Thyroid gland (tissue), 4 donors: ENCODE results near the gene AXL. TPM values are rescaled to one million over a fixed set of nuclear protein-coding genes. Genes with fewer than 3 reads are reported as not detected.

Experiments used
- DNase-seq, 2 donors: peaks; one replicate each; pipeline ENCODE4 v3.0.0-alpha.2; 2019
- H3K27ac ChIP-seq, 3 donors: fragments of 200-600 bp; sonication (generic); 1 replicate in 2 of 3; 2 replicates in 1 of 3; pipeline ENCODE4 v1.5.1; 2016 to 2019; ENCODE audit warnings: mild to moderate bottlenecking in 1 of 3, moderate library complexity in 1 of 3
- H3K27me3 ChIP-seq: fragments of 200-600 bp; sonication (generic); one replicate; pipeline ENCODE4 v1.5.1; 2019
- H3K36me3 ChIP-seq, 2 donors: fragments of 200-600 bp; sonication (generic); one replicate each; pipeline ENCODE4 v1.5.1; 2016 to 2019
- H3K4me1 ChIP-seq, 2 donors: fragments of 200-600 bp; sonication (generic); one replicate each; pipeline ENCODE4 v1.5.1; 2017 to 2019
- H3K4me3 ChIP-seq, 3 donors: fragments of 200-600 bp; sonication (generic); replicated peaks in 1 of 3; 1 replicate in 2 of 3; 2 replicates in 1 of 3; pipeline ENCODE4 v1.5.1; 2016; ENCODE audit warnings: mild to moderate bottlenecking in 1 of 3
- H3K9me3 ChIP-seq: fragments of 200-600 bp; sonication (generic); one replicate; pipeline ENCODE4 v1.5.1; 2017
- POLR2A ChIP-seq, 2 donors: fragments of 450-650 bp; IDR thresholded peaks; one replicate each; pipeline ENCODE4 v1.6.1; 2017; ENCODE audit warnings: antibody characterized with exemption in 2 of 2, mild to moderate bottlenecking in 2 of 2, moderate library complexity in 1 of 2
- WGBS, 2 donors: methylation state at CpG; one replicate each; pipeline ENCODE4 v1.1.5; 2017; 5-methylcytosine and 5-hydroxymethylcytosine counted together
- intact Hi-C: fragments of 100-400 bp; cut with DNase I; formaldehyde crosslinking; loops from one replicate; pipeline ENCODE4 v1.15.1; 2023
- total RNA-seq, 4 donors: library from RNA; depleted of rRNA; stranded (reverse); fragments of >200 nt; gene quantifications; one replicate each; pipeline ENCODE4 v1.2.3, GENCODE V29; 2016
- TF ChIP-seq, protein P1 (sequence below), 6 experiments: fragments of 200-600 bp in 3 of 6; fragments of 450-650 bp in 3 of 6; sonication (generic) in 3 of 6; IDR thresholded peaks; one replicate each; pipeline ENCODE4 v1.5.1; 2016 to 2019; ENCODE audit warnings: antibody characterized with exemption in 6 of 6, mild to moderate bottlenecking in 2 of 6, inconsistent platforms in 1 of 6, moderate library complexity in 1 of 6

AXL gene
- total RNA-seq, 4 donors from 2014 or later = 17.5 to 61.3 (median 35.4) TPM

DNA sequence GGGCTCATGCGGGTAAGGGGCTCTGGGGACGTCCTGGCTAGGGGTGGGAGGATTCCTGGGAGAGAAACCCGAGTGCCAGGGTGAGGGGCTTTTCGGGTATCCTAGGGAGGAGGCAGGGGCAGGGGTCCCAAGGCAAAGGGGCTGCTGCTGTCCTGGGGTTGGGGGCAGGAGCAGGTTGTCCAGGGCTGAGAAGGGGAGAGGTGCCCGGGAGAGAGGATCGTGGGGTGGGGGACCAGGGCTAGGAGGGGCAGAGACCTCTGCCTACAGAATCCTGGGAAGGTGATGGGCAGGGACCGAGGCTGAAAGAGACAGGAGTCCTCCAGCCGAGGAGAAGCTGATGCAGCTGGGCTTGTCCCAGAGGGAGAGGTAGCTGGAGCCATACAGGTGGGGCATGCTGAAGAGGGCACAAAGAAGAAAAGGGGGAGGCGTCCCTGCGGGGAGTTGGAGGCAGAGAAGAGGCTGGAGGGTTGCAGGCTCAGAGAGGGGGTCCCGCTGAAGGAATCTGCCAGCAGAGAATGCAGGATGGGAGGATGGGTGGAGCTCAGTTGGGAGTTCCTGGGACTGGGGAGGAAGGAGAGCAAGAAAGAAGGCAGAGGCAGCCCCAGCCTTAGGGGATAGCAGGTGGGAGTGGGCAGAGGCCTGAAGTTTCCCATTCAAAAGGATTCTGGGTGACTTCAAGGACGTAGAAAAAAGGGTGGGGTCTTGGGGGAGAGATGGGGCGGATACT, 25.4 kb upstream of the AXL start:
- TF ChIP-seq, protein P1, sequence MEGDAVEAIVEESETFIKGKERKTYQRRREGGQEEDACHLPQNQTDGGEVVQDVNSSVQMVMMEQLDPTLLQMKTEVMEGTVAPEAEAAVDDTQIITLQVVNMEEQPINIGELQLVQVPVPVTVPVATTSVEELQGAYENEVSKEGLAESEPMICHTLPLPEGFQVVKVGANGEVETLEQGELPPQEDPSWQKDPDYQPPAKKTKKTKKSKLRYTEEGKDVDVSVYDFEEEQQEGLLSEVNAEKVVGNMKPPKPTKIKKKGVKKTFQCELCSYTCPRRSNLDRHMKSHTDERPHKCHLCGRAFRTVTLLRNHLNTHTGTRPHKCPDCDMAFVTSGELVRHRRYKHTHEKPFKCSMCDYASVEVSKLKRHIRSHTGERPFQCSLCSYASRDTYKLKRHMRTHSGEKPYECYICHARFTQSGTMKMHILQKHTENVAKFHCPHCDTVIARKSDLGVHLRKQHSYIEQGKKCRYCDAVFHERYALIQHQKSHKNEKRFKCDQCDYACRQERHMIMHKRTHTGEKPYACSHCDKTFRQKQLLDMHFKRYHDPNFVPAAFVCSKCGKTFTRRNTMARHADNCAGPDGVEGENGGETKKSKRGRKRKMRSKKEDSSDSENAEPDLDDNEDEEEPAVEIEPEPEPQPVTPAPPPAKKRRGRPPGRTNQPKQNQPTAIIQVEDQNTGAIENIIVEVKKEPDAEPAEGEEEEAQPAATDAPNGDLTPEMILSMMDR (IDR thresholded peaks at IDR 0.05) = no peak
- TF ChIP-seq POLR2A (IDR thresholded peaks at IDR 0.05) = no peak
- H3K27ac ChIP-seq = no peak overlapping the region
- WGBS, 2 donors = 22 to 34% methylated on average over 10 to 13 of the region's 13 CpGs
- no peaks in the 10 kb centered on the region for H3K4me1 ChIP-seq
- H3K4me3 ChIP-seq = no peak overlapping the region
- intact Hi-C loops = no loop called here
- H3K36me3 ChIP-seq = no peaks in the 10 kb centered on the region
- H3K27me3 ChIP-seq = no peaks in the 10 kb centered on the region
- DNase-seq = no peak
- H3K9me3 ChIP-seq = no peaks in the 10 kb centered on the region

DNA sequence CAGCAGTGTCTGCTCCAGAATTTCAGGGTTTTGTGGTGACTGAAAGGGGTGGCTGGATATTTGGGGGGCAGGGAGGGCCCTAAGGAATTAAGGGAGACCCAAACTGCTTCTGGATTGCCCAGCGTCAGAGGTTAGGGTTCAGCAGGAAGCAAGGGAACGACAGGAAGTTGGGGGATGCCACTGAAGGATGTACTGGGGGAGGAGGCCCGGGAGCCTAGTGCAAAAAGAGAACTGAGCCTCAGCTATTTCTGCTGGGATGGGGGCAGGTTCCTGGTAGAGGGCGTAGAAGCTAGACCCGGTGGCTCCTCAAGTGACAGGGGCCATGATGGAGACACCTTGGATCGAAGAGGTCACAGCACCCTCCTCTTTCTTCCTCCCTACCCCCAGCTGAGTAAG, 24.9 kb upstream of the AXL start:
- intact Hi-C loops = no loop called here
- H3K9me3 ChIP-seq = no peaks in the 10 kb centered on the region
- 63 to 67% methylated on average over 6 of the region's 6 CpGs for WGBS, 2 donors
- TF ChIP-seq POLR2A (IDR thresholded peaks at IDR 0.05) = no peak
- TF ChIP-seq, protein P1 (IDR thresholded peaks at IDR 0.05) = no peak
- no peak for DNase-seq
- H3K36me3 ChIP-seq = no peaks in the 10 kb centered on the region
- no peaks in the 10 kb centered on the region for H3K27me3 ChIP-seq
- H3K27ac ChIP-seq = no peak overlapping the region
- H3K4me3 ChIP-seq = no peak overlapping the region
- no peaks in the 10 kb centered on the region for H3K4me1 ChIP-seq

DNA sequence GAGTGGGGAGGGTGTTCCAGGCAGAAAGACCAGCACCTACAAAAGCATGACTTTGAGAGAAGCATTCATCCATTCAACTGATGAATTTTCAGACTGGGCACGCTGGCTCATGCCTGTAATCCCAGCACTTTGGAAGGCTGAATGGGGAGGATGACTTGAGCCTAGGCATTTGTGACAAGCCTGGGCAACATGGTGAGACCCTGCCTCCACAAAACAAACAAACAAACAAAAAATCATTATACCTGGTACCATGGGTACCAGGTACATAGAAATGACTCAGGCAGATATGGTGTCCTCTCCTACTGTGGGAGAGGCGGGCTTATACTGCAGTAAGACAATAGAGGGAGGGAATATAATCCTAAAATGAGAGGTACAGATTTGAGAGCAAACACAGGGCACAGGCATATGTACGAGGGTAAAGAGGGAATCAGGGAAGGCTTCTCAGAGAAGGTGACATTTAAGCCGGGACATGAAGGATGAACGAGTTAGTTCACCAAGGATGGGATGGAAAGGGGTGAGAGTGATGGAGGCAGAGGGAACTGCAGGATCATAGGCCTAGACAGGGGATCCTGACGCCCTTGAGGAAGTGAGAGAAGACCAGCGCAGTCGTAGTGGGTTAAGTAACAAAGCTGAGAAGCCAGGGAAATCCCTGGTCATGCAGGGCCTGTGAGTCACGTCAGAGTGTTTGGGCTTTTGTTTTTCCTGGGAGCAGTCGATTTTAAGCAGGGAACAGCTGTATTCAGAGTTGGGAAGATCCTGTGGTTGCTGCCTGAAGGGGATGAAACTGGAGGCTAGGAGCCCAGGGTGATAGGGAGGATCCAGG, 23.1 kb upstream of the AXL start:
- DNase-seq = no peak
- no peaks in the 10 kb centered on the region for H3K9me3 ChIP-seq
- no peaks in the 10 kb centered on the region for H3K4me1 ChIP-seq
- 76 to 81% methylated on average over 10 of the region's 10 CpGs for WGBS, 2 donors
- intact Hi-C loops = no loop called here
- TF ChIP-seq, protein P1 (IDR thresholded peaks at IDR 0.05) = no peak
- TF ChIP-seq POLR2A (IDR thresholded peaks at IDR 0.05) = no peak
- no peak overlapping the region for H3K27ac ChIP-seq
- H3K4me3 ChIP-seq = no peak overlapping the region
- H3K36me3 ChIP-seq = no peaks in the 10 kb centered on the region
- no peaks in the 10 kb centered on the region for H3K27me3 ChIP-seq

DNA sequence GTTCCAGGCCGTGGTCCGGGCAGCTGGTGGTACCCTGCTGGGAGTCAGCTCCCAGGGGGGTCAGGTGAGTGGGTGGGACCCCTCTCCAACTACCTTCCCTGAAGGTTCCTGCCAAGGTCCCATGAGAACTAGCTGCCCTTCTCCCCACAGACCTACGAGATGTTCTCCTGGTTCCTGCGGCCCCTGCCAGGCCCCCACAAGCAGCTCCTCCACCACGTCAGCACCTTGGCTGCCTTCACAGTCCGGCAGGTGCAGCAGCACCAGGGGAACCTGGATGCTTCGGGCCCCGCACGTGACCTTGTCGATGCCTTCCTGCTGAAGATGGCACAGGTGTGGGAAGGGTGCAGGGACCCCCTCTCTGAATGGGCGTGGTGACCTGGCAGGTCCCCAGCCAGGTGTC, 20.5 kb upstream of the AXL start:
- Histone ChIP-seq H3K27me3 (no peaks in the 10 kb centered on the region), H3K4me3 (no peak overlapping the region), H3K9me3 (no peaks in the 10 kb centered on the region), H3K27ac (no peak overlapping the region), H3K4me1 (no peaks in the 10 kb centered on the region), H3K36me3 (no peaks in the 10 kb centered on the region)
- WGBS, 2 donors = 78 to 85% methylated on average over 9 to 11 of the region's 11 CpGs
- no peak for DNase-seq
- TF ChIP-seq, protein P1 (IDR thresholded peaks at IDR 0.05) = no peak
- no peak for TF ChIP-seq POLR2A (IDR thresholded peaks at IDR 0.05)
- intact Hi-C loops = no loop called here

DNA sequence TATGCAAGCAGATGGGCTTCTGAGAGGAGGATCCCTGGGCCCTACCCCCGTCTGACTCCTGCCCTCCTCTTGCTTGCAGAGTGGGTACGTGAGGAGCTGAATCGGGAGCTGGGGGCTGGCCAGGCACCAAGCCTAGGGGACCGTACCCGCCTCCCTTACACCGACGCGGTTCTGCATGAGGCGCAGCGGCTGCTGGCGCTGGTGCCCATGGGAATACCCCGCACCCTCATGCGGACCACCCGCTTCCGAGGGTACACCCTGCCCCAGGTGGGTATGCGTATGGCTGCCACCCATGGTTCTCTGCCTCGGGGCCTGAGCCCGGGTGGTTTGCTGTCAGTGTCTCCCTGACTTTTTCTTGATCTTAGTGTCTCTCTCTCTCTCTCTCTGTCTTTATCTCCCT, 15.7 kb upstream of the AXL start:
- no peak for DNase-seq
- H3K4me3 ChIP-seq = no peak overlapping the region
- H3K27ac ChIP-seq = no peak overlapping the region
- 88 to 89% methylated on average over 18 of the region's 18 CpGs for WGBS, 2 donors
- no peak for TF ChIP-seq POLR2A (IDR thresholded peaks at IDR 0.05)
- TF ChIP-seq, protein P1 (IDR thresholded peaks at IDR 0.05) = no peak
- H3K4me1 ChIP-seq = no peaks in the 10 kb centered on the region
- H3K27me3 ChIP-seq = no peaks in the 10 kb centered on the region
- no peaks in the 10 kb centered on the region for H3K9me3 ChIP-seq
- intact Hi-C loops = loop anchor here (5.0 to 10.0 kb wide), 3 partner anchors 59 to 231 kb away; partner anchors contain the start of genes DMAC2 and HNRNPUL1
- no peaks in the 10 kb centered on the region for H3K36me3 ChIP-seq
